ENCODE measurements around the gene MRNIP.

The MRNIP gene

DNA sequence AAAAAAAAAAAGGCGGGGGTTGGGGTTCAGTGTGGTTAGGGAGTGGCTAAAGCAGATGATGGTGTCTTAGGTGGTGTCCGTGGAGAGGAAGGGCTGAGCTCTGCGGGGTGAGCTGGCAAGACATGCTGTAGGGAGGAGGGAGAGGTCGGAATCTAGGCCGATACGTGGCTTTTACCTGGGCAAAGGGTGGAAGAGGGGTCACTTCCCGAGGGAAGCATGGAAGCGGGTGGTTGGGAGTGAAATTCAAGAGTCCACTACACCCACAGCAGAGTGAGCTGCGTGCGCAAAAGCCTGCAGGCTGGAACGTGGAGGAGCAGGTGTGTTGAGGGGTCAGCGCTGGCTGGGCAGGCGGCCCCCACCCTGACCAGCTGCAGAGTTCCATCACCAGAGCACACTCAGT lies 31.3 kb upstream of the MRNIP start:
- DNase-seq: no peak

GRCh38 chr5:179887802-179888201 lies 29.2 kb upstream of the MRNIP start:
- no peak for DNase-seq

- DNase-seq: no peak
These were observed 28.5 kb upstream of the MRNIP start for GRCh38 chr5:179887095-179887494.

GRCh38 chr5:179886190-179886911 lies 27.7 kb upstream of the MRNIP start:
- no peak for DNase-seq

DNA sequence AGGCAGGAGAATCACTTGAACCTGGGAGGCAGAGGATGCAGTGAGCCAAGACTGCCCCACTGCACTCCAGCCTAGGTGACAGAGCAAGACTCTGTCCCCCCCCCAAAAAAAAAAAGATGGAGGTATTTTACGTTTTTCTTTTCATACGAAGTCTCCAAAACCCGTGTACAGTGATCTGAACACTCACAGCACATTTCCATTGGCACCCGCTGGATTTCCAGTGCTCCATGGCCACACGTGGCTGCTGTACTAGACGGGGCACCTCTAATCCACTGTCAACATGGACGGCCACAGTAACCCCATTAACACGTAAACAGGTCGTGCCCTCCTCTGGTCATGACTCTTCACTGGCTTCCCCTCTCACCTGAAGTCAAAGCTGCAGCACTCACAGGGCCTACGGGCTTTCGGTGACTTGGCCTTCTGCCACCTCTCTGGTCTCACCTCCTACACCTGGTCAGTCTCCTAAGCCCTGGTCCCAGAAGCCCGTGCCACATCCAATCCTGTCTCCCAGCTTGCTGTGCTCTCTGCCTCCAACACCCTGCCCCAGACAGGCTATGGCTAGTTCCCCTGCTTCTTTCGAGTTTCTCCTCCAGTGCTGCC lies 27.0 kb upstream of the MRNIP start:
- DNase-seq: no peak

DNA sequence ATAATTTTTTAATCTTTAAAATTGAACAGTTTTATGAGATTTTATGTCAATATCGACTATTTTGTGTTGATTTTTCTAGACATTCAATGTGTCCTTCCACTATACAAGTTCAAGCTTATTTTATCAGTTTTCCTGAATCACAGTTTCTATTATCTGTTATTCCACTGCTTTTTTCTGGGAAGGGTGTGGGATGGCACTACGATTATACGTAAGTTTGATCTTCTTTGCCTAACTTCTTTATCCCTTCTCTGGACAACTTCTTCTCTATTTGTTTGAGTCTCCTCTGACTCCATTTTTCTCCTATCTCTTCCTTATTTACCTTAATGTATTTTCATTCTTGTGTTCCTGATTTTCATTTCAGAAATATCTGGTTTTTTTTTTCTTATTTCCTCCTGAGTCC lies 24.5 kb upstream of the MRNIP start:
- no peak for DNase-seq

DNA sequence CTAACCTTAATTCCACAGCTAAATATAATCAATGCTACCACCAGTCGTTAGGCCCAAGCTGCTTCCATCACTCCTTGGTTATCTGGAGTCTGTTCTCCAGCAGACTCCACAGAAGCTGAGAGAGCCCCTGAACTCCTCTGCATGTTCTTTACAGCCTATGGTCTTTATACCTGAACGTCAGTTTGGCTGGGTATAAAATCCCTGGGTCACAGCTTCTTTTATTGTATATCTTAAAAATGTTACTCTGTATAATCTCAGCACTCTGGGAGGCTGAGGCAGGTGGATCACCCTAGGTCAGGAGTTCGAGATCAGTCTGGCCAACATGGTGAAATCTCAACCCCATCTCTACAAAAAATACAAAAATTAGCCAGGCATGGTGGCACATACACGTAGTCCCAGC lies 23.7 kb upstream of the MRNIP start:
- no peak for DNase-seq

DNA sequence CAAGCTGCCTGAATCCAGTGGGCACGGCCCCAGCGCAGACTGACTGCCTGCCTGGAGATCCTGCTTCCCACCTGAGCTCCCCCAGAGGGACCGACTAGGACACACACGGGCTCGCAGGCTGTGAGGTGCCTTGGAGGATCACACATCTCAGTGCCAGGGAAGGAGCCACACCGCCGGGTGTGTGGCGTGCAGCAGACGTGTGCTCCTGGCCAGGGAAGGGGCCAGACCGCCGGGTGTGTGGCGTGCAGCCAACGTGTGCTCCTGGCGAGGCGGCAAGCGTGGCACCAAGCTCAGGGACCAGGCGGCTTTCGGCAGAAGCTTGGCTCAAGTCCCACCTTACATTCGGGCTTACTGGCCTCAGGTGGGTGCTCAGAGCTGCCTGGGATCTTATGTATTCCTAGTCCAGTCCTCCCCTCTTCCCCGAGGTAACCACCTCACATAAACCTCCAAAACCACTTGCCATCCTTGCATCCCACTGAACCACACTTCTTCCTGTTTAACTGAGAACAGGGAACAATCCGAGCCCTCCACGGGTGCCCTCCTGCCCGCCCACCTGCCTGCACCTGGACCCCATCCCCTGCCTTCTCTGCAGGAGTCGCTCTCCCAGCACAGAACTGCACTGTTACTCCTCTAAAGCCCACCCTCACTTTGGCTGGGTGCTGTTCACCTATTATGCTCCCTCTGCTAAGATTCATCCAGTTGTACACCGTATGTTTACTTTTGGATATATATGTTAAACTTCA lies 22.4 kb upstream of the MRNIP start:
- DNase-seq: no peak

DNA sequence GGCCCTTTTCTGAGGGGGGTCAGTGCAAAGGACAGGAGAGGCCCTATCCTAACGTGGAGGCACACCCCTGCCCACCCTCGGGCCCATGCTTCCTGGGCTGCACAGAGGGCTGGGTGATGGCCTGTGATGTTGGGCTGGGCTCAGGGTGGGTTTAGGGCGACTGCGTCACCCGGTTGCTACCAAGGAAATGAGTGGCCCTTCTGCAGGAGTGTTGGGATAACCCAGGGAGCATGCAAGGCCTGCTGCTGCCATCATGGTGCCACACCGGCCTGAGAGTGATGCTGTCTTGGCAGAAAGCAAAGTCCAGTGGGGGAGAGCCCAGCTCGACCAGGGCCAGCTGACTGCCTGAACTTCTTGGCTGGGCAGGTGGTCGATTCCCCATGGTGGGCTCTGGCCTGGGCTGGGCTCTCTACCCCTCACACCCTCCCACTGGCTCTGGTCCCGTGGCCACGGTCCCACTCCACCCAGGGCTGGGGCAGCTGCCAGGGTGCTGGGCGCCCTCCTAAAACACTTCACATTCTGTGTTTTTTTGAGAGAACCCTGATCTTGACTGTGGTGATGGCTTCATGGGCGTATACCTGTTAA lies 21.5 kb upstream of the MRNIP start:
- DNase-seq: no peak

- DNase-seq: no peak
These were observed 21.0 kb upstream of the MRNIP start for GRCh38 chr5:179879690-179880010.

DNA sequence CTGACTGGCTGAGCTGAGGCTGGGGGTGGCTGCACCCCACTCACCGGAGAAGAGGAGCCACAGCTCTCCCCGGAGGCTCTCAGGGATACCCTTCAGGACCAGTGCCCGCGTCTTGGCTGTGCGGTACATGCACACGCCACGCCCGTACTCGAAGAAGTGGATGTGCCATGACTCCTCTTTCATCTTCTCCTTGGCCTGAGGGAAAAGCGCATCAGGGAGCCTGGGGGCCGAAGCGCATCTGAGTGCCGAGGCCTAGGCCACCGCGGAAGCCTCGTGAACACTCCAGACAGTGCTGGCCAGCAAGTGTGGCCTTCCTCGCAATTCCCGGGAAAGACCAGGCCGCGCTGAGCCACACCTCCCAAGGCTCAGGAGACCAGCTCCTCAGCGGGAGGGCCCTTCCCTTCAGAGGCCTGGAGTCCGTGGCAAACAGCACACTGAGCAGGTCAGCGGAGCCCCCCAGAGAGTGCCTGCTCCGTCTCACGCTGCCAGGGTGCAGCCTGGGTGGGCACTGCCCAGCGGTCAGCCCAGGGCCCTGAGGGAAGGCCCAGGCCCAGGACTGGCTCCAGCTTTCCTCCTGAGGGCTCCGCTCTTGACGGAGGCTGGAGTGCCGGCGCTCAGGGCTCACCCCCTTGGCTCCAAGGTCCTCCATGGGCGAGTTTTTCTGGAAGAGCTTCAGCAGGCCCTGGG lies 20.5 kb upstream of the MRNIP start:
- no peak for DNase-seq

GRCh38 chr5:179878222-179879002 lies 19.8 kb upstream of the MRNIP start:
- no peak for DNase-seq

GRCh38 chr5:179876610-179876952 lies 18.0 kb upstream of the MRNIP start:
- no peak for DNase-seq

DNA sequence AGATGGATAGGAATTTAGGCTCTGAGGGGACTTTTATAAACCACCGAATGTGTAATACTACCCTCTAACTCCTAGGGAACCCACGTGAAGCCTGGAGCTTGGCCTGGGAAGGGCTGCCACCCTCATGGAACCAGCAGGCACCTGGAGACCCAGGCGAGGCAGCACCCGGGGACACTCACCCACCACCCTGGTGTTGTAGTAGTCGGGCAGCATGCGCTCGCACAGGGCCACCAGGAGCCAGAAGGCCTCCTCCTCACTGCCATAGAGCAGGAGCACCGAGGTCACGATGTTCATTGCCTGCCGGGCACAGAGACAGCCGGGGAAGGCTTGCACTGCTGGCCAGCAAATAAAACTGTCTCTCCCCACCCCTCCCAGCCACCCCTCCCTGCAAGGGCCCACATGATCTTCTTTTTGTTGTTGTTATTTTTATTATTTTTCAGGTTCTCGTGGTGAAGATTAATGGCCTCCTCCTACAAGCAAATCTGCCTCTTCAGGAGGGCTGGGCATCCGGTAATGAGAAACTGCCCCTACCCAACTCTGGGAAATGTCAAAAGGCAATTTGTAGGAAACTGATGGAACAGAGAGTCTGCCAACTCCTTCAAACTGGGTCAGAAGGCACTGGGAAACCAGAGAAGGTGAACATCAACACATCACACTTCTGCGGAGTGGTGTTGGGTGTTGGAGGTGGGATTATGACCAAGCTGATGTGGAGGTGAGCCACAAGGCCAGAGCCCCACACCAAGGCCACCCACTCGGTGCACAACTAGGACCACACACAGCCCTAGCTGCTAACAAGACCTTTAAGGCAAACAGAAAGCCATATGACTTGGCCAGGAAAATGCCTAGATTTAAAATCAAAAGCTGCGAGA lies 17.4 kb upstream of the MRNIP start:
- no peak for DNase-seq

DNA sequence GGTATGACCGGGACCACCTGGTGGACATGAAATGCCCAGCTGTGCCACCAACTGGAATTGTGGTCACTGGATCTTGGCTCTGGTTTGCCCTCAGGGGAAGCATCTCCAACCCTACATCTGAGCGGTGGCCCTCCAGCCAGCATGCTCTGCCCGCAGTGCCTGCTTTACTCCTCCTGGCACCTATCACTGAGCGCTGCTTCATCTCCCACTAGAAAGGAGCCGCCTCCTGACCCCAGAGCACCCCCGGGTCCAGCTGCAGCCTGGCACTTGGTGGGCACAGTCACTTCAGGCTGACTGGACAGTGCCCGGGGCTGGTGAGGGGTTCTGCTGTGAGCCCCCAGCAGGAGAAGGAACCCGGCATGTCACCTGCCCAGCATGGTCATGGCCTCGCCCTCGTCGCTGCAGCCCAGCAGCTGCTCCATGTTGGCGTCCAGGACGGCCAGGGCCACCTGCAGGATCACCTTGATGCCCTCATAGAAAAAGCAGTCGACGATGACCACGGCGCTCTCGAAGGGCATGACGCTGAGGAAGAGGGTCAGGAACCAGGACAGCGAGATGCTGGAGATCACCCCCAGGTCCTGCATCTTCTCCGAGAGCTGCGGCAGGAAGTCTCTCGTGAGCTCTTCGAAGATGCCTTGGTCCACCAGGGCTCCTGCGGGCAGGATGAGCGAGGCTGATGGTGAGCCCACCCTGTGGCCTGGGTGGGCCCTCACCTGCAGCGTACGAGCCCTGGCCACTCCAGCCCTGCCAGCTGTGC lies 16.1 kb upstream of the MRNIP start:
- no peak for DNase-seq

DNA sequence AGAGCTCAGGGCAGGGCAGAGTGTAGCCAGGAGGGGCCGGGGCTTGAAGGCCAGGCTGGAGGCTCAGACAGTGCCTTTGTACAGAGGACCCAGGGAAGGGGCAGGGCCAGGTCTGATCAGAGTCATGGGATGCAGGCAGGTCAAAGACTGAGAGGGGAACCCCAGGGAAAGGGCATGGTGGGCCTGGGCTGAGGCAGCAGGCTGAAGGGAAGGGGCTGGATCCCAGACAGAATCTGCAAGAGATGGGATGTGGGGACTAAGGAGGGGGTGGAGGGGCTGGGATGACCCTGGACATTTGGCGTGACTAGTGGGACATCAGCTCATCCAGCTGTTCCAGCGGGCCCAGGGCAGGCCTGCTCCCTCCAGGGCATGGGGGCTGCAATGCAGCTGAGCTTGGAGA lies 15.5 kb upstream of the MRNIP start:
- no peak for DNase-seq

DNA sequence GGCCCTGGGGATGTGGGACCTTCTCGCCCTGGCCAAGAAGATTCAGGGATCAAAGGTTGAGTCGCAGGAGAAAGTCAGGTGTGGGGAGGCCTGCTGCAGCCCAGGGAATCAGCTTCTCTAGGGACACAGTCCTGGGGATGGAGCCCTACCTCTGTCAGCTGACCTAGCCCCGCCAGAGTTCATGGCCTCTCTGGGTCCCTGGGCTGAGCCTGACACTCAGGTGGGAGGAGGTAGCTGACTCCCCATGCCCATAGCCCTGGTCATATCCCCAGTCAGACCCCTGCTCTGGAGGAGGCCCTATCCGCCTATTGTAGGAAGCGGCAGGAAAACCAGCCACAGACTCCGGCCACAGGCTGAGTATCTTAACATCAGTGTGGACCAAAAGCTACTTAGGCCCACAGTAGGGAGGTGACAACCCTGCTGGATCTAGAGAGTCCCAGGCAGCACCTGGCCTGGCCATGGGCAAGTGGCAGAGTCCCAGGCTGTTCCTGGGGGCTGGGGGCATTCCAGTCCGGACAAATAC lies 15.0 kb upstream of the MRNIP start:
- no peak for DNase-seq

- DNase-seq: no peak
These were observed 14.4 kb upstream of the MRNIP start for GRCh38 chr5:179872828-179873575.

All from anterior cingulate cortex (tissue), 58 donors.